ENCODE measurements around the gene CDON. TPM values are rescaled to one million over a fixed set of nuclear protein-coding genes. Genes with fewer than 3 reads are reported as not detected.
"Not testable (repeated sequence)": the region's sequence is repeated elsewhere in the genome, so short reads cannot be mapped to it uniquely, and the experiment has no call there.

The CDON gene
- polyA plus RNA-seq, 1 donor: 30.9 TPM

DNA sequence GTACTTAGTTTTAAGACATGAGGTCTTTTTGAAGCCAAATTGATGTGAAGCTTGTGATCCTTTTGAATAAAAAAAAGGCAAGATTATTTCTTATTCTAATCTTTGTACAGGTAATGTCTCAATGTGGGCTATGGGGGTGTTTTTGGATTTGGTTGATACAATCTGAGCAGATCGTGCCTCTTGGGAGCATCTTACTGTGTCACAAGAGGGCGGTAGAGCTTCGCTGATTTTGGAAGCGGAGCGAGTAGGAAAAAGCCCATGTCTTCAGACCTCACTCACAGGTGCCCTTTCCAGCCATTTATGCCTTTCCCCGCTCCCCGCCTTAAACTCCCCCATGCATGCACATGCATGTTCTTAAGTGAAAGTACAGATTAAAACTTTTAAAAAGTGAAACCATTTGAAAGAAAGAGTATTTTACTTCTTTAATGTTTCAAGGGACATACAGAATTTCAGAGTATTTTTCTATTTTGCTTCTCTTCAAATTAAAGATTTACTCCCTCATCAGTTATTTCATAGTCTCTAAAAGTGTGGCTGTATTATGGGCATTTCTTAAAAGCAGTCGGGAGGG is 139.6 kb downstream of the CDON start:
- peak; percentile 82 for DNase-seq

- DNase-seq: no peak
These were observed 140.5 kb downstream of the CDON start for GRCh38 chr11:125922156-125922555.

DNA sequence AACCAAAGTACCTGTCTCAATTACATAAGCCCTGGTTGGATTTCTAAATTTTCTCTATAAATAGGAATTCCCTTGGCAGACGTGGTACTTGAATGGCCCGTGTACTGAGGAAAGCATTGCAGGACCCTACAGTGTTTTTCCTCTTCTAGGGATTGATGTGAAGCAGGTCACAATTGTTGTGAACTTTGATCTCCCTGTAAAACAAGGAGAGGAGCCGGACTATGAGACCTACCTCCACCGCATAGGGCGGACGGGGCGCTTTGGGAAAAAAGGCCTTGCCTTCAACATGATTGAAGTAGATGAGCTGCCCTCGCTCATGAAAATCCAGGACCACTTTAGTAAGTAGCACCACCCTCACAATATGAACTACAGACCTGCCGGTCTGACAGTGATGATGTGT is 141.6 kb downstream of the CDON start:
- no peak for DNase-seq

DNA sequence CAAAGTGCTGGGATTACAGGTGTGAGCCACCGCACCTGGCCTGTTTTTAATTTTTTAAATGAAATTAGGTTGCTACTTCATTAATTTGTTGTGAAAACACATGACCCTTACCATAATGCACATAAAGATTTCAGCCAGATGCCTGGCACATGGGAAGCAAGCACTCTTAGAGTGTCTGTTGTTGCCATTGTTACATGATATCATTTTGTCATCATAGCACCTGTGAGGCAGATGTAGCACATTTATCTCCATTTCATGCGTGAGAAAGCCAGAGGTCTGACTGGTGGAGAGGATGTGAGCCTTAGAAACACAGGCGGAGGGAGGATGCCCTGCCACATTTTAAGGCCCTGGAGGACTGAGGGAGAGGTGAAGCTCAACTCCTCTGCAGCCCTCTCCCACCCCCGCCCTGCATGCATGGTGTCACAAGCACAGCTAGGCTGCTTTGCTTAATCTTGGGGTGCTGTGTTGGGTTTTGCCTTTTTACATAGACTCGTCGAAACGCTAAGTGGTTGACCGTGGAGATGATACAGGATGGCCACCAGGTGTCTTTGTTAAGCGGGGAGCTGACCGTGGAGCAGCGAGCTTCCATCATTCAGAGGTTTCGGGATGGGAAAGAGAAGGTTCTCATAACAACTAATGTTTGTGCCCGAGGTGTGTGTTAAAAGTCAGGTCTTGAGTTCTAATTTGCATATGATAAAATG is 144.4 kb downstream of the CDON start:
- DNase-seq: no peak

DNA sequence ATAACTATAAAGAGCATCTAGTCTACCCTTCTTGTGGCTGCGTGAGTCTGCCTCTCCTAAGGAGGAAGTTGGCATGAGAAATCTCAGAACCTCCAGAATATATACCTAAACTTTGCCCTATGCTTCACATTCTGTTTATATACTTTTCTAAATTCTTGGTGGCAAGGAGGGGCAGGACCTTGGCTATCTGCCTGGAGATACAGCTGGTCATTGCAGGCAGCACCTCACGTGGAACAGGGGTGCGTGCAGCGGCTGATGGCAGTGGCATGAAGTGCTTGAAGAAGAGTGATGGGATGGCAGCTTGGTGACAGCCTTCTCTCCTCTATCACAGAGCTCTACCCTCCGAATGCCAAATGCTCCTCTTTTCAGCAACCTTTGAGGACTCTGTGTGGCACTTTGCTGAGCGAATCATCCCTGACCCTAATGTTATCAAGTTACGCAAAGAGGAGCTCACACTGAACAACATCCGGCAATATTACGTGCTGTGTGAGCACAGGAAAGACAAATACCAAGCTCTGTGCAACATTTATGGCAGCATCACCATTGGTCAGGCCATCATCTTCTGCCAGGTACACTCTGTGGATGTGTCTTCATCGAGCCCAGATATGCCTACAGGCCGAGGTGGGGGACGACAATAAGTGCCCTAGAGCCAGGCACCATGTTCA is 145.9 kb downstream of the CDON start:
- no peak for DNase-seq

DNA sequence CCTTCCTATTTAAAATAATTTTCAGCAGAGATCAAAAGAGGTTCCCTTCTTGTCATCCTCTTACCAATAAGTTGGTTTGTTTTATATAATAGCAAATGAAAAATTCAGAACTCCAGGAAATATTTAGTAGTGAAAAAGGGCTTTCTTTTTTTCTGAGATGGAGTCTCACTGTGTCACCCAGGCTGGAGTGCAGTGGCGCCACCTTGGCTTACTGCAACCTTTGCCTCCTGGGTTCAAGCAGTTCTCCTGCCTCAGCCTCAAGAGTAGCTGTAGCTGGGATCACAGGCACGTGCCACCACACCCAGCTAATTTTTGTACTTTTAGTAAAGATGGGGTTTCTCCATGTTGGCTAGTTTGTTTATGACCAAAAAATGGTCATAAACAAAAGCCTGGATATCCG is 148.1 kb downstream of the CDON start:
- not testable (repeated sequence) for DNase-seq

- no peak for DNase-seq
These were observed 152.3 kb downstream of the CDON start for GRCh38 chr11:125910226-125910849.

Other genes with a start within 250 kb of the CDON start
- gene PATE4, start 229.6 kb downstream of the CDON start, polyA plus RNA-seq (ENCODE audit: insufficient read length): 0.20 TPM
- gene HYLS1, start 175.2 kb downstream of the CDON start, polyA plus RNA-seq (ENCODE audit: insufficient read length): 15.3 TPM
- gene PUS3, start 159.7 kb downstream of the CDON start, polyA plus RNA-seq (ENCODE audit: insufficient read length): 20.0 TPM
- 8.5 TPM for gene DDX25, start 158.4 kb downstream of the CDON start, polyA plus RNA-seq (ENCODE audit: insufficient read length)
- not detected for gene VSIG10L2, start 116.8 kb downstream of the CDON start, polyA plus RNA-seq (ENCODE audit: insufficient read length)
- 43.7 TPM for gene RPUSD4, start 148.8 kb upstream of the CDON start, polyA plus RNA-seq (ENCODE audit: insufficient read length)
- gene FAM118B, start 148.9 kb upstream of the CDON start, polyA plus RNA-seq (ENCODE audit: insufficient read length): 32.5 TPM
- gene SRPRA, start 206.0 kb upstream of the CDON start, polyA plus RNA-seq (ENCODE audit: insufficient read length): 86.6 TPM
- 58.4 TPM for gene FOXRED1, start 206.3 kb upstream of the CDON start, polyA plus RNA-seq (ENCODE audit: insufficient read length)
- gene TIRAP, start 220.2 kb upstream of the CDON start, polyA plus RNA-seq (ENCODE audit: insufficient read length): 15.5 TPM
- 14.6 TPM for gene DCPS, start 241.2 kb upstream of the CDON start, polyA plus RNA-seq (ENCODE audit: insufficient read length)